ENCODE results near the gene ZNF768. TPM values are rescaled to one million over a fixed set of nuclear protein-coding genes. Genes with fewer than 3 reads are reported as not detected.
"Not testable (repeated sequence)": the region's sequence is repeated elsewhere in the genome, so short reads cannot be mapped to it uniquely, and the experiment has no call there.

Gene ZNF768
- total and polyA plus RNA-seq, 2 experiments from 2014 or later: 25.2 to 37.6 TPM

DNA sequence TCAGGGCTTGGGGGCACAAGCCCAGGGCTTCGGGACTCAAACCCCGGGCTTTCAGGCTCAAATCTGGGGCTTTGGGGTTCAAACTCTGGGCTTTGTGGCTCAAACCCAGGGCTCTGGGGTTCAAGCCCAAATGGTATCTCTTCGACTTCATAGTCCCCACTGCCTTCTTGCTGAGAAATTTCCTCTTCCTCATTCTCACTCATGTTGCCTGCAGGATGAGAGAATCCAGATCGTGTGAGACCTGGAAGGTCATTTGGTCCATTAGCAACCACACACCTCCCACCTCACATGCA lies 576 bp downstream of the ZNF768 start:
- no peaks in the 10 kb centered on the region for H3K36me3 ChIP-seq (replicated peaks; ENCODE audit: insufficient read depth, low read depth)
- DNase-seq (ENCODE audit: low spot score): no peak
- no peaks in the 10 kb centered on the region for H4K20me1 ChIP-seq (ENCODE audit: insufficient read depth, poor library complexity, severe bottlenecking)
- H3K79me2 ChIP-seq: peaks cover 4% of the 10 kb centered on the region
- no peaks in the 10 kb centered on the region for H3K9me2 ChIP-seq (replicated peaks; ENCODE audit: insufficient read depth)
- H3K4me2 ChIP-seq: peak overlapping the region; percentile 86
- H2AFZ ChIP-seq: peak overlapping the region; percentile 67
- H3K9me3 ChIP-seq (ENCODE audit: low read depth): no peaks in the 10 kb centered on the region
- H3K27me3 ChIP-seq: no peaks in the 10 kb centered on the region
- H3K27ac ChIP-seq: peak overlapping the region; percentile 100
- H3K4me3 ChIP-seq: peak overlapping the region; percentile 74
- peaks cover 14% of the 10 kb centered on the region for H3K4me1 ChIP-seq (ENCODE audit: insufficient read depth)
- TF ChIP-seq EZH2phosphoT487 (IDR thresholded peaks at IDR 0.05; ENCODE audit: low read depth, severe bottlenecking, unreplicated experiment) (no peak), EZH2 (IDR thresholded peaks at IDR 0.05; ENCODE audit: borderline replicate concordance) (no peak)
- TF ChIP-seq, protein P1, sequence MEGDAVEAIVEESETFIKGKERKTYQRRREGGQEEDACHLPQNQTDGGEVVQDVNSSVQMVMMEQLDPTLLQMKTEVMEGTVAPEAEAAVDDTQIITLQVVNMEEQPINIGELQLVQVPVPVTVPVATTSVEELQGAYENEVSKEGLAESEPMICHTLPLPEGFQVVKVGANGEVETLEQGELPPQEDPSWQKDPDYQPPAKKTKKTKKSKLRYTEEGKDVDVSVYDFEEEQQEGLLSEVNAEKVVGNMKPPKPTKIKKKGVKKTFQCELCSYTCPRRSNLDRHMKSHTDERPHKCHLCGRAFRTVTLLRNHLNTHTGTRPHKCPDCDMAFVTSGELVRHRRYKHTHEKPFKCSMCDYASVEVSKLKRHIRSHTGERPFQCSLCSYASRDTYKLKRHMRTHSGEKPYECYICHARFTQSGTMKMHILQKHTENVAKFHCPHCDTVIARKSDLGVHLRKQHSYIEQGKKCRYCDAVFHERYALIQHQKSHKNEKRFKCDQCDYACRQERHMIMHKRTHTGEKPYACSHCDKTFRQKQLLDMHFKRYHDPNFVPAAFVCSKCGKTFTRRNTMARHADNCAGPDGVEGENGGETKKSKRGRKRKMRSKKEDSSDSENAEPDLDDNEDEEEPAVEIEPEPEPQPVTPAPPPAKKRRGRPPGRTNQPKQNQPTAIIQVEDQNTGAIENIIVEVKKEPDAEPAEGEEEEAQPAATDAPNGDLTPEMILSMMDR (IDR thresholded peaks at IDR 0.05; ENCODE audit: poor library complexity): no peak
- 73% methylated on average over 4 of the region's 4 CpGs for WGBS (ENCODE audit: low lambda C conversion rate, missing lambda C conversion rate)

DNA sequence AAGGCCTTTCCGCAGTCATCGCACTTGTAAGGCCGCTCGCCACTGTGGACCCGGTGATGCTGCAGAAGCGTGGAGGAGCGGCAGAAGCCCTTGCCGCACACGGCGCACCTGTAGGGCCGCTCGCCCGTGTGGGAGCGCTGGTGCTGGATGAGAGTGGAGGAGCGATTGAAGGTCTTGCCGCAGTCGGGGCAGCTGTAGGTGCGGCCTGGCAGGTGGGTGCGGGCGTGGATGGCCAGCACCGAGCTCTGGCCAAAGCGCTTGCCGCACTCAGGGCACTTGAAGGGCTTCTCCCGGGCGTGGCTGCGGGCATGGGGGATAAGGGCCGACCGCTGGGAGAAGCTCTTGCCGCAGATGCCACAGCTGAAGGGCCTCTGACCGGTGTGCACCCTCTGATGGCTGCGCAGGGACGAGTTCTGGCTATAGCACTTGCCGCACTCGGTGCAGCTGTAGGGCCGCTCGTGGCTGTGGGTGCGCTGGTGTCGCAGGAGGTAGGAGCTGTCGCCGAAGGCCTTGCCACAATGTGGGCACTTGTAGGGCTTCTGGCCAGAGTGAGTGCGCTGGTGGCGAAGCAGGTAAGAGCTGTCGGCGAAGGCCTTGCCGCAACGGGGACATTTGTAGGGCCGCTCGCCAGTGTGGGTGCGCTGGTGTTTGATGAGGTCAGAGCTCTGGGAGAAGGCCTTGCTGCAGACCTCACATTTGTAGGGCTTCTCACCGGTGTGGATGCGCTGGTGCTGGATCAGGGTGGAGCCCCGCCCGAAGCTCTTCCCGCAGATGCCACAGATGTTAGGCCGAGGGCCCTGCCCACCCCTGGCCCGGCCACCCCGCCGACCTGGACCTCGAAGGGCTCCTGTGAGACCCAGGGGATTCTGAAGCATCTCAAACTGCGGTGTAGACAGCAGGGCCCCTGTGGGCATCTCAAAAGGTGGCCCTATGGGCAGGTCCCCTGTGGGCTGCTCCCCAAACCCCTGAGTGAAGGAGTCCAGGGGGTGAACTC lies 1.5 kb downstream of the ZNF768 start:
- Histone ChIP-seq H3K9me3 (ENCODE audit: low read depth) (no peaks in the 10 kb centered on the region), H3K27ac (no peak overlapping the region), H3K27me3 (no peaks in the 10 kb centered on the region), H3K36me3 (replicated peaks; ENCODE audit: insufficient read depth, low read depth) (no peaks in the 10 kb centered on the region), H3K4me3 (no peak overlapping the region), H3K79me2 (peaks cover 4% of the 10 kb centered on the region), H2AFZ (no peak overlapping the region), H3K9me2 (replicated peaks; ENCODE audit: insufficient read depth) (no peaks in the 10 kb centered on the region), H3K4me1 (ENCODE audit: insufficient read depth) (peaks cover 14% of the 10 kb centered on the region), H3K4me2 (no peak overlapping the region), H4K20me1 (ENCODE audit: insufficient read depth, poor library complexity, severe bottlenecking) (no peaks in the 10 kb centered on the region)
- WGBS (ENCODE audit: low lambda C conversion rate, missing lambda C conversion rate): 96% methylated on average over 57 of the region's 60 CpGs
- no peak for DNase-seq (ENCODE audit: low spot score)
- TF ChIP-seq EZH2 (IDR thresholded peaks at IDR 0.05; ENCODE audit: borderline replicate concordance): no peak
- TF ChIP-seq, protein P1 (IDR thresholded peaks at IDR 0.05; ENCODE audit: poor library complexity): no peak
- TF ChIP-seq EZH2phosphoT487 (IDR thresholded peaks at IDR 0.05; ENCODE audit: low read depth, severe bottlenecking, unreplicated experiment): no peak

GRCh38 chr16:30523768-30524574 lies 2.4 kb downstream of the ZNF768 start:
- Histone ChIP-seq H3K4me1 (ENCODE audit: insufficient read depth) (peaks cover 14% of the 10 kb centered on the region), H3K27ac (no peak overlapping the region), H3K4me3 (no peak overlapping the region), H3K4me2 (no peak overlapping the region), H2AFZ (no peak overlapping the region), H3K36me3 (replicated peaks; ENCODE audit: insufficient read depth, low read depth) (no peaks in the 10 kb centered on the region), H3K79me2 (peaks cover 4% of the 10 kb centered on the region), H4K20me1 (ENCODE audit: insufficient read depth, poor library complexity, severe bottlenecking) (no peaks in the 10 kb centered on the region), H3K27me3 (no peaks in the 10 kb centered on the region), H3K9me2 (replicated peaks; ENCODE audit: insufficient read depth) (no peaks in the 10 kb centered on the region), H3K9me3 (ENCODE audit: low read depth) (no peaks in the 10 kb centered on the region)
- no peak for DNase-seq (ENCODE audit: low spot score)
- WGBS (ENCODE audit: low lambda C conversion rate, missing lambda C conversion rate): 88% methylated on average over 25 of the region's 26 CpGs
- TF ChIP-seq EZH2 (IDR thresholded peaks at IDR 0.05; ENCODE audit: borderline replicate concordance) (no peak), EZH2phosphoT487 (IDR thresholded peaks at IDR 0.05; ENCODE audit: low read depth, severe bottlenecking, unreplicated experiment) (no peak)
- TF ChIP-seq, protein P1 (IDR thresholded peaks at IDR 0.05; ENCODE audit: poor library complexity): no peak

DNA sequence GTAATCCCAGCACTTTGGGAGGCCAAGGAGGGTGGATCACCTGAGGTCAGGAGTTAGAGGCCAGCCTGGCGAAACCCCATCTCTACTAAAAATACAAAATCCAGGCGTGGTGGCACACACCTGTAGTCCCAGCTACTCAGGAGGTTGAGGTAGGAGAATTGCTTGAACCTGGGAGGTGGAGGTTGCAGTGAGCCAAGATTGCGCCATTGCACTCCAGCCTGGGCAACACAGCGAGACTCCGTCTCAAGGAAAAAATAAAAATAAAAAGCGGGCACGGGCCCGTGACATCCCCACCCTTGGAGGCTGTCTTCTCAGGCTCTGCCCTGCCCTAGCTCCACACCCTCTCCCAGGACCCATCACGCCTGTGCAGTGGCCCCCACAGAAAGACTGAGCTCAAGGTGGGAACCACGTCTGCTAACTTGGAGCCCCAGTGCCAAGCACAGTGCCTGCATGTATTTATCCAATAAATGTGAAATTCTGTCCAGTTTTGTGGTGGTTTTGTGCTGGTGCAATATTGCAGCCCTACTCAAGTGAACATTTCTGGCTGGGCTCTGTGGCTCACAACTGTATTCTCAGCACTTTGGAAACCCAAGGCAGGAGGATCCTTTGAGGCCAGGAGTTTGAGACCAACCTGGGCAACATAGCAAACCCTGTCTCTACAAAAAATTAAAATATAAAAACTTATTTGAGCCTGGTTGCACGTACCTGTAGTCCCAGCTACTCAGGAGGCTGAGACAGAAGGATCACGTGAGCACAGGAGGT lies 3.5 kb downstream of the ZNF768 start:
- H3K36me3 ChIP-seq (replicated peaks; ENCODE audit: insufficient read depth, low read depth); H3K4me1 ChIP-seq (ENCODE audit: insufficient read depth); H3K9me2 ChIP-seq (replicated peaks; ENCODE audit: insufficient read depth); H2AFZ ChIP-seq; DNase-seq (ENCODE audit: low spot score); H3K4me3 ChIP-seq; H3K27me3 ChIP-seq; H4K20me1 ChIP-seq (ENCODE audit: insufficient read depth, poor library complexity, severe bottlenecking); H3K9me3 ChIP-seq (ENCODE audit: low read depth); H3K4me2 ChIP-seq; H3K79me2 ChIP-seq: not testable (repeated sequence)
- peak overlapping the region; percentile 76 for H3K27ac ChIP-seq
- 95% methylated on average over 12 of the region's 12 CpGs for WGBS (ENCODE audit: low lambda C conversion rate, missing lambda C conversion rate)

Measured in hepatocyte (in vitro differentiated cells).